ENCODE results near the gene MAPK13. TPM values are rescaled to one million over a fixed set of nuclear protein-coding genes. Genes with fewer than 3 reads are reported as not detected.
A peak's percentile ranks its signal among the peaks of the same experiment; 100 is the strongest.
"Not testable (repeated sequence)": the region's sequence is repeated elsewhere in the genome, so short reads cannot be mapped to it uniquely, and the experiment has no call there.

MAPK13 gene
- total RNA-seq, 1 donor from 2014 or later, result 12.2 TPM

- DNase-seq, result no peak
Observed at GRCh38 chr6:36115412-36115811, 14.9 kb upstream of the MAPK13 start.

DNA sequence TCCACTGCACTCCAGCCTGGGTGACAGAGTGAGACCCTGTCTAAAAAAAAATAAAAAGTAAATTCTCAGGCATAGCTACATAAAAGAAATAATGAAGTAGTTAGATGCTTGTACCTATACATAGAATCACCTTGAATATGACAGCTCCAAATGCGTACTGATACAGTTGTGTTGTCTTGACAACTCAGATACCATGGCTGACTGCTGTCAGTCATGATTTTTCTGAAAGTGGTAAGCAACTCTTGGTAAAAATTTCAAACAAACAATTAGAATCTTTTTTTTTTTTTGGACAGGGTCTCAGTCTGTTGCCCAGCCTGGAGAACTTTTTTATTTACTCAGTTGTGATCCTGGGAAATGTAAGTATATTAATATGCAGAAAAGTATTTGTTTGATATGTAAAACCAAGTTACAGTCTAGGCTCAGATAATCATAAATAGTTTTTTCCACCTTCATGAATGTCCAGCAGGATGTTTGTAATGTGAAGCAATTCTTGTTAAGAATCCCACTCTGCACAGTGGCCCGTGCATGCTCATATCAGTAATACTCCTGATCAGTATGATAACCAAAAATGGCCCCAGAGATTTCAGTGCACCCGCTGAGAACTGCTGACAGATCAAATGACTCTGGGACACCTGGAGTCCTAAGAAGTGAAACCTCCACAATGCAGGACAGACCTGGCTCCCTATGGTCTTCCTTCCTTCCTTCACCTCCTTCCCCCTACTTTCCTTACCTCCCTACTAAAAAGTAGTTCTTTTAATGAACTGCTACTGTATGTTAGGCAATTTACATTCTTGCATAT, 14.0 kb upstream of the MAPK13 start:
- DNase-seq, result no peak

- DNase-seq, result no peak
Observed at GRCh38 chr6:36116943-36117342, 13.4 kb upstream of the MAPK13 start.

DNA sequence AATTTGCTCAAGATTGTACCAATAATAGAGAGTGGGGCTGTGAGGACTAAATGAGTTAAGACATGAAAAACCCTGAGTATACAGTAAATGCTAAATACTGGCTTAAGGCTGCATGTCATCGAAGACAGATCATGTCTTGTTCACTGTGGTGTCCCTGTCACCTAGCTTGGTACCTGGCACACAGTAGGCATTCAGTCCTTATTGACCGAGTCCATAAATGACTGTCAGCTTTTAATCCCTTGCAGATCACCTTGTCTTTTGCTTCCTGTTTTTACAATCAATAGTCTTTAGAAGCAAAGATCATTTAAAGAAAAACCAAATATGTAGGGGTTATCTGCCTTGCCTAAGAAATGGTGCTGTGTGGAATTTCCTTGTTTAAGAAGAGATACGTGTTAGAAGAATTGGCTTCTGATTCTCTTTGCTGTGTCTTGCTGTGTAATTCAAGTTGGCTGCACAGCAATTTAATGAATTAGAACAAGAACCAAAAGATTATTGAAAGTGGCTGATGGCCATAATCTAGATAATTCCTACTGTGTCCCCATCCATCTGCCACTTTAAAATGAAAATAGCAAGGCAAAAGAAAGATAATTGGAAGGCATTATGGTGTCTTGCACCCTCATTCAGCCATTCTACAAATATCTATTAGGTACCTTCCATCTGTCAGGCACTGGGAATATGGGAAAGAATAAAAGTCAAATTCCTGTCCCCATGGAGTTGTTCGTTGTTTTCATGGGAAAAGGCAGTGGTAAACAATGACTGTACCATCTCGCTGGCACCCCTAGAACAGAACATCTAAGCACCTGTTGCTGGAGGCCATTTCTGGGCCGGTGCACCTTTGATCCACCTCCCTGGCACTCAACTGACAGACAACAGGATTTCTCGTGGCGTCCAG, 12.4 kb upstream of the MAPK13 start:
- DNase-seq, result no peak

DNA sequence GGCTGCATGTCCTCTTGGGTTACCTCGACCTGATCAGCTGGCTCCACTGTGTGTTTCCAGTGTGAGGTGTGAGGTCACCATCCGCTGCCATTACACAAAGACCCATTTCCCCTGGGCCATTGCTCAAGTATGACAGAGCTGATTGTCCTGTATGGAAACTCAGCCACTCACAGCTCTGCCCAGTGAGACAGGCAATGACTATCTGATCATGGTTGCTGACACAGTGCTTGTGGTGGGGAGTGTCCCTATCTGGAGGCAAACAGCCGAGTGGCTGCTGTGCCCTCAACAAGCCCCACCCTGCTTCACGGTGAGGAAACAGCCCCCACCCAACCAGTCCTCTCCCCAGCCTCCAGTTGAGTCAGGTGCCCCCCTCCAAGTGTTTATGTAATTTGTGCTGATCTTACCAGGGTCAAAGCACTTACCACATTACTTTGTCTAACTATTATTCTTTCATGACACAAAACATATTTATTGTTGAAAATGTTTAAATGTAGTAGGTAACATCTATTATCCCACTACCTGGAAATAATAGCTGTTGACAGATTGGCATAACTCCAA, 11.7 kb upstream of the MAPK13 start:
- DNase-seq, result no peak

- no peak for DNase-seq
Observed at GRCh38 chr6:36119209-36119608, 11.1 kb upstream of the MAPK13 start.

DNA sequence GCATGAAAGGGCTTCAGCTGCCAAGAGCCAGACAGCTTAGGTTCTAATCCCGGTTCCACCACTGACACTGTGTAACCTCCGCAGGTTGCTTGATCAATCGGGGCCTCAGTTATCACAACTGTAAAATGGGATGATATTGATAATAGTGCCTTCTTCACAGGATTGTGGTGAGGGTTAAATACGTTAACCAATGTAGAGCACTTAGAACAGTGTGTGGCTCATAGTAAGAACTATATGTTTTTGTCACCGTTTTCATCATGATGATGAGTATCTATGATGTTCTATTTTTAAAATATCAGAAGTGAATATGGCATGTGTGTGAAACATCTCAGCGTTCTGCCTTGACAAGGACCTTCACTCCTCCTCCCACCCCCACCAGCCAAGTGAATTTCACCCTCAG, 10.3 kb upstream of the MAPK13 start:
- no peak for DNase-seq

GRCh38 chr6:36120539-36120938, 9.8 kb upstream of the MAPK13 start:
- no peak for DNase-seq

DNA sequence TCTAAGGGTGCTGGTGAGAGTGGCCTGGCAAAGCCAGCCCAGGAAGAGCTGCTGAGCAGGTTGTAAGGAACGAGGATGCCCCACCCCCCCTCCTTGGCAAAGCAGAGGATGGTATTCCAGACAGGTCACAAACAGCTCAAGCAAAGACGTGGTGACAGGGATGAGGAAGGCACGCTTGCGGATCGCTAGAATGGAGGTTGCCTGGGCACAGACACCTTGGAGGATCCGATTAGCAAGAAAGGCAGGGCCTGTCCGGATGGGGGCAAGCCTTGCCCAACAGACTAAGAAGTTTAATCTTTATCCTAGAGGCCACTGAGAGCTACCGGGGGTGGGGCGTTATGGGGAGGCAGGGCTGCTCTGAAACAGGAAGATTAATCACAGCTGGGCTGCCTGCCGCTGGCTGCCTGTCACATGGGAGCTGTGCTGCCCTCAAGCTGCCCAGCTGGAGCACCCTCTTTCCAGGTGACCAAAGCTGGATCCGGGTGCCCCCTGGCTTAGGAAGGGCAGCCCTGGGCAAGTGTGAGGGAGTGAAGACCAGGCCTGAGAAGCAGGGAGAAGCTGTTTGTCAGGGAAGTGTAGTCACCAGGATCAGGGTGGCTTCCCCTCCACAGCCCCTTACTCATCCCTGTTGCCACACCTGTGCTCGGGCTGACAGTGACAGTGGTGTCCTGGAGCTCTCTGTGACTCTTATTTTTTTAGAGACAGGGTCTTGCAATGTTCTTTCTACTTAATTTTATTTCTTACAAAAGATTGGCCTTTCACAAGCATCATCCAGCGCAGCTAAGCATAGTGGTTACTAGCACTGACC, 9.1 kb upstream of the MAPK13 start:
- DNase-seq, result no peak

DNA sequence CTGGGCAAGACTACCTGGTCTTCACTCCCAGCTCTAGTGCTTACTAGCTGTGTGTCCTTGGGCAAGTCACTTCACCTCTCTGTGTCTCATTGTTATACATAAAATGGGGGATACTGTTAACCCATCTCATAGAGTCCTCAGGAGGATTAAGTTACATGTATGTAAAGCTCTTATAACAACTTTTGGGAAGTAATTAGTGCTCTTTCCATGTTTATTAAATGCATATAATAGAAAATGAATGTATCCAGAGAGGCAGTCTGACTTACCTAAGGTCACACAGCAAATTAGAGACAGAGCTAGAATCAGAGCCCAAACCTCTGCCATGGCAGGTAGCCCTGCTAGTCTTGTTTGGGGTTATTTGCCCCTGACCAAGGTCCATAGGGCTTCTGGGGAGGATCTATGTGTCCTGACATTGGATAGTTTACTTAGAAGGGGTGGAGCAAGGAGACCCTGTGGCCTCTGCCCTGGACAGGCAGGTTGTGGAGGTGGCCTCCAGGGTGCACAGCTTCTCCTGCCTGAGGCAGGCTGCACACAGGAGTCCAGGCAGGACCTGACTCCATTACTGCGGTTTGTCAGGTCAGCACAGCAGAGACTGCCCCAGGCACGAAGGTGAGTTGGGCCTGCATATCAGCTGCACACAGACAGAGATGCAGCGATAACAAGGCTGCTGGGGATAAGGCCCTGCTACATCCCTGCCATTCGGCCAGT, 8.4 kb upstream of the MAPK13 start:
- DNase-seq, result no peak

- no peak for DNase-seq
Observed at GRCh38 chr6:36122495-36123269, 7.6 kb upstream of the MAPK13 start.

- peak; percentile 84 for DNase-seq
Observed at GRCh38 chr6:36123270-36124139, 6.8 kb upstream of the MAPK13 start.

DNA sequence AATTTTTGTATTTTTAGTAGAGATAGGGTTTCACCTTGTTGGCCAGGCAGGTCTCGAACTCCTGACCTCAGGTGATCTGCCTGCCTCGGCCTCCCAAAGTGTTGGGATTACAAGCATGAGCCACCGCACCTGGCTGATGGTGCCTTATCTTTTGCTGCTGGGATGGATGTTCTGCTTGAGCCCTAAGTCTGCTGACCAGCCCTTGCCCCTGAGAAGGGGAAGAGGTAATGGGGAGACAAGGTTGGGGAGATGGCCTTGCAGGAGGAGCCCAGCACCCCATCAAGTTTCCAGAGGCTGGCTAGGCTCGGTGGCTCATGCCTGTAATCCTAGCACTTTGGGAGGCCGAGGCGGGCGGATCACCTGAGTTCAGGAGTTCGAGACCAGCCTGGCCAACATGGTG, 6.0 kb upstream of the MAPK13 start:
- DNase-seq, result not testable (repeated sequence)

DNA sequence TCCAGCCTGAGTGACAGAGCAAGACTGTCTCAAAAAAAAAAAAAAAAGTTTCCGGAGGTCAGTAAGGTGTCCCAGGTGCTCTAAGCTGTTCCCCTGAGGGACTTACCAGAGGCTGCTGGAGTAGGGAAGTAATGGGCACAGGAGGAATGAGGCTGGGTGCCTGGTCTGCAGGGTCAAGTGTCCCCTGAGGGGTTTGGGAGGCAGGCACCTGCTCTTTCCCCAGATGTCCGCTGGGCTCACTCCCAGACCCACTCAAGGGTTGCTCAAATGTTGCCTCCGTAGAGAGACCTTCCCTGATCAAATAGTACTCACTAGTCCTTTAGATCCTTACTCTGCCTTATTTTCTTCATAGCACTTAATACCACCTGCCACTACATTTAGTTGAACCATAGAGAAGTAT, 5.4 kb upstream of the MAPK13 start:
- no peak for DNase-seq

DNA sequence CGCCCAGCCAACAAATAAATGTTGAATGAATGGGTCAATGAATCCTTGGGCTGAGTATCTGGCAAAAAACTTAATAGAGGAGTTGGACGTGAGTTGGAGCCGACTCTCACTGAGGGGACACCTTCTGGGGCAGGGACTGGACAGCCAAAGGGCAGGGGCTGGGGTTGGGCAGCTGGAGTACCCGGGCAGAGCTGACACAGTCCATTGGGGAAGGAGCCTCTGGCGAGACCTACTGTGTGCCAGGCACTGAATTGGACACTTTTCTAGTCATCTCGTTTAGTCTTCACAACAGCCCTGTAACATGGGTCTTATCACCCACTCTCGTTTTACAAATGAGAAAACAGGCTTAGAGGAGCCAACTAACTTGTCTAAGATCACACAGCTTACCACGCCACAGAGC, 4.7 kb upstream of the MAPK13 start:
- no peak for DNase-seq

GRCh38 chr6:36126121-36126520, 4.2 kb upstream of the MAPK13 start:
- DNase-seq, result no peak

DNA sequence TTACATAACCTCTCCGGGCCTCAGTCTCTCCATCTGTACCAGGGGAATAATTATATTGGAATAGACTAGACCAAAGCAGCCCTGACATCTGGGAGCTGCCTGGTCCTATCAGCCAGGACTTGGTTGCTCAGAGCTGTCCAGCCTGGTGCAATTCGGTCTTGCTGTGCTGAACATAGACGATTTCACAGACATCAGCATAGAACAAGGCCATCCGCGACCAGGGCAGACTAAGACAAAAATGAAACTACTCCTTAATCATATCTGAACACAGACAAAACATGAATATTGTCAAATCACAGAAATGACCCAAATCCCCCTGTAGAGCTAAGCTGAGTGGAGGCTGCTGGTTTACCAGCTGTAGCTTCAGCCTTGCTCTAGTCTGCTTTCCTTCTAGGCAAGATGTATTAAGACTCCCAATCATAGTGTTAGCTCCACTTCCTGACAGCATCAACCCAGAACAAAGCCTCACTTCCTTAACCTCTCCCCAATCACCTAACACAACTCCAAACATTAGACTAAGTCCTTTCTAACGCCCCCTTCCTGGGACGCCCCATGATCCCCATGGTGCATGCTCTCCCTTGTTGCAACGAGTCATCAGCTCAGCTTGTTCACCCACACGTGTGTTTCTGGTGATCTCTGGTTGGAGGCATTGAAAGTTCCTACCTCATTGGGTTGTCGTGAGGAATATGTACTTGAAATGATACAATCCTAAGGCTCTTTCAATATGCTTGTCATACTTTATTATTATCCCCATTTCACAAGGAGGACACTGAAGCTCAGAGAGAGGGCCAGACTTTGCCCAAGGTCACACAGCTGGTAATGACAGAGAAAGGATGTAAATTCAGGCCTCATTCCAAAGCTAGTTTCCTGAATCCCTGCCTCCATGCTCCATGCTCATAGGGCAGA, 3.5 kb upstream of the MAPK13 start:
- no peak for DNase-seq

DNA sequence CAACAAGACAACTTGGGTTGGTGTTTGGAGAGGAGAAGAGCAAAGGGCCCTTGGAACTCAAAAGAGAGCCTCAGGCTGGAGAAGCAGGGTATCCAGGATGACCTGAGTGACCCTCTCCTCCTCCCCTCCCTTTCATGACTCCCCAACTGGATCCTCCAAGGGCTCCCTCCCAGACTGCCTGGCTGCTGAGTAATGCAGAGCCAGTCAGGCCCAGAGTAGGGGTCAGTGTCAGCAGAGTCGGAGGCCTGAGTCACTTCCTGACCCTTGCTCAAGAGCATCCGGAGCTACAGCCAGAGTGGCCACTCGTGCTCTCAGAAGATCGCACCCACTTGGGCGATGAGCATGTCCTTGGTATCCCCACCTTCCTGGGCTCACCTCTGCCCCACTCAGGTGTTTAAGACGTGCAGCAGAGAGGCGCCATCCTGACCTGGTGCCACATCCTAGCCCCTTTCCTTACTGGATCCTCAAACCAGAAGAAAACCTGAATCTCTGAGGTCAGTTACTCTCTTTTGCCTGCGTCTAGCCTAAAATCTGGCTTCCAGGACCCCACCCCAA, 2.8 kb upstream of the MAPK13 start:
- DNase-seq, result no peak
